ENCODE measurements around the gene ZBTB20.
A peak's percentile ranks its signal among the peaks of the same experiment; 100 is the strongest.

DNA sequence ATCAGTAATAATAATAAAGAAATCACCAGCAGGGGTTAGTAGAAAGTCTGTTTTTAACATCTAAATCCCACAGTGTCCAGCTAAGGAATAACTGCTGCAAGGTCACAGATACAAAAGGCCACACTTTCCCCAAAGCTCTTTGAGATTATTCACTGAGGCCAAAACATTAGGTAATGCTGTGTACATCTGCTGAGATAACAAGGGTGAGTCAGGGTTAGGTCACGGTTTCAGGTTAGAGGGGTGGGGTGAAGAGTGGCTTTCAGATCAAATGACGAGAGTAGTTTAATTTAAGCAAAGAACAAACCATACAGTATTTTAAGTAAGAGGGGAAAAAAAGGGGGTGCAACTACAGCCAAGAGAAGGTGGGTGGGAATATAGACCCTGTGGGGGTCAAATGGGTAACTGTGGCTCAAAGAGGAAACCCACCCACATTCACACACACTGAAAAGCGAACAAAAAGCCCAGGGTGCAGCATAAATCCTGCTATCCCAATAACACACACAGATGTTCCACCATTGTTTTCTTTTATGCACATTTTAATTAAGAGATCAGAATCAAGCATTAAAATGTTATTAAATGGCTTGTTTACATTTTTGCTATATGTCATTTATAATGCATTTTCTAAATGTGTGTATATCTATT is 440.4 kb downstream of the ZBTB20 start:
- TF ChIP-seq CTCF (IDR thresholded peaks at IDR 0.05) (peak in 1 of 4 donors; percentile 7), POLR2A (IDR thresholded peaks at IDR 0.05) (no peak)

Measured in right lobe of liver (tissue), 4 donors.